B cell (primary cell): ENCODE data around the gene PRR33. TPM values are rescaled to one million over a fixed set of nuclear protein-coding genes. Genes with fewer than 3 reads are reported as not detected.

Experiments
- ATAC-seq: fragments of 200-7000 bp; cut with Tn5 transposase; one replicate; pipeline ENCODE4 v1.10.0; 2021; ENCODE audit warnings: low read depth, mild to moderate bottlenecking, moderate number of reproducible peaks, moderate library complexity
- CTCF ChIA-PET: fragments of 350-600 bp; sonication (Branson Sonifier 250); formaldehyde crosslinking; loops from one replicate; lab custom pipeline; 2021; ENCODE audit warnings: antibody characterized with exemption, inconsistent platforms; lab: Charles Lee
- POLR2A ChIA-PET: fragments of 350-600 bp; sonication (Branson Sonifier 250); formaldehyde crosslinking; loops from one replicate; lab custom pipeline; 2021; ENCODE audit warnings: antibody characterized with exemption; lab: Charles Lee
- DNase-seq: peaks from one replicate; pipeline ENCODE4 v3.0.0; 2013
- H2AFZ ChIP-seq: 2 replicates; pipeline ENCODE4 v1.6.1; 2012; ENCODE audit warnings: mild to moderate bottlenecking, low read depth, low read length; ENCODE audit not compliant: insufficient read depth, poor library complexity, severe bottlenecking
- H3K27ac ChIP-seq, 2 donors: 1 replicate in 1 of 2; 2 replicates in 1 of 2; pipeline ENCODE4 v1.5.1; 2012 to 2013; ENCODE audit warnings: low read length in 2 of 2, mild to moderate bottlenecking in 2 of 2, moderate library complexity in 1 of 2
- H3K27me3 ChIP-seq, 4 experiments: fragments of 200-600 bp in 1 of 4; sonication (generic) in 1 of 4; replicated peaks in 1 of 4; 1 replicate in 2 of 4; 2 replicates in 2 of 4; pipeline versions ENCODE4 v1.6.1 to v1.7.0; 2013 to 2016; ENCODE audit warnings: low read length in 3 of 4, mild to moderate bottlenecking in 2 of 4, mixed read lengths in 1 of 4, moderate library complexity in 1 of 4; ENCODE audit not compliant: insufficient read depth in 4 of 4, control insufficient read depth in 3 of 4; ENCODE audit errors: control extremely low read depth in 1 of 4
- H3K36me3 ChIP-seq, 2 experiments: replicated peaks in 1 of 2; 1 replicate in 1 of 2; 2 replicates in 1 of 2; pipeline versions ENCODE4 v1.6.1 to v1.7.1; 2013; ENCODE audit warnings: low read length in 1 of 2; ENCODE audit not compliant: insufficient read depth in 2 of 2, control insufficient read depth in 1 of 2; ENCODE audit errors: control extremely low read depth in 1 of 2, extremely low read depth in 1 of 2
- H3K4me1 ChIP-seq, 2 donors: fragments of 200-600 bp in 1 of 2; sonication (generic) in 1 of 2; 1 replicate in 1 of 2; 2 replicates in 1 of 2; pipeline versions ENCODE4 v1.5.1 to v1.6.1; 2013 to 2017; ENCODE audit warnings: low read length in 2 of 2; ENCODE audit not compliant: control insufficient read depth in 2 of 2, insufficient read depth in 2 of 2
- H3K4me2 ChIP-seq: replicated peaks from 2 replicates; pipeline ENCODE3; 2012; ENCODE audit warnings: mild to moderate bottlenecking, low read depth, low read length; ENCODE audit not compliant: poor library complexity, severe bottlenecking
- H3K4me3 ChIP-seq, 5 experiments: fragments of 200-600 bp in 1 of 5; sonication (generic) in 1 of 5; 1 replicate in 3 of 5; 2 replicates in 2 of 5; pipeline versions ENCODE4 v1.5.1 to v1.7.0; 2011 to 2016; ENCODE audit warnings: low read length in 4 of 5, mild to moderate bottlenecking in 4 of 5, low read depth in 2 of 5, control low read depth in 1 of 5, moderate library complexity in 1 of 5; ENCODE audit not compliant: insufficient read depth in 1 of 5; ENCODE audit errors: control extremely low read depth in 1 of 5, extremely low read depth in 1 of 5
- H3K79me2 ChIP-seq: fragments of 200-600 bp; sonication (generic); one replicate; pipeline ENCODE4 v1.6.0; 2016; ENCODE audit warnings: low read length; ENCODE audit not compliant: control insufficient read depth, insufficient read depth
- H3K9ac ChIP-seq: fragments of 200-600 bp; sonication (generic); 2 replicates; pipeline ENCODE4 v1.6.1; 2017; ENCODE audit warnings: mild to moderate bottlenecking, low read length, moderate library complexity
- H3K9me3 ChIP-seq, 3 donors: one replicate each; pipeline versions ENCODE4 v1.6.1 to v1.7.1; 2013; ENCODE audit warnings: low read length in 2 of 3; ENCODE audit not compliant: control insufficient read depth in 2 of 3, insufficient read depth in 1 of 3; ENCODE audit errors: control extremely low read depth in 1 of 3
- H4K20me1 ChIP-seq: 2 replicates; pipeline ENCODE4 v1.6.0; 2012; ENCODE audit warnings: mild to moderate bottlenecking, low read length; ENCODE audit not compliant: insufficient read depth, control insufficient read depth, poor library complexity, severe bottlenecking
- H3K27ac Mint-ChIP-seq: one replicate; pipeline ENCODE4 v1.8.0; 2021; ENCODE audit warnings: mixed read lengths
- H3K27me3 Mint-ChIP-seq: one replicate; pipeline ENCODE4 v1.8.0; 2021; ENCODE audit warnings: mixed read lengths
- H3K4me1 Mint-ChIP-seq: one replicate; pipeline ENCODE4 v1.8.0; 2021; ENCODE audit warnings: mixed read lengths
- H3K4me3 Mint-ChIP-seq: one replicate; pipeline ENCODE4 v1.8.0; 2021; ENCODE audit warnings: mixed read lengths
- H3K9me3 Mint-ChIP-seq: one replicate; pipeline ENCODE4 v1.8.0; 2022; ENCODE audit warnings: mixed read lengths; ENCODE audit not compliant: insufficient read depth
- EZH2 ChIP-seq: IDR thresholded peaks from 2 replicates; pipeline ENCODE4 v1.6.1; 2012; ENCODE audit warnings: borderline replicate concordance, low read depth, mild to moderate bottlenecking, moderate library complexity, low read length; ENCODE audit not compliant: insufficient read depth, poor library complexity, severe bottlenecking
- WGBS: methylation state at CpG from one replicate; pipeline ENCODE4 v1.1.5; 2013; ENCODE audit warnings: missing lambda C conversion rate; ENCODE audit not compliant: insufficient coverage; 5-methylcytosine and 5-hydroxymethylcytosine counted together
- intact Hi-C: fragments of 100-400 bp; cut with micrococcal nuclease; formaldehyde crosslinking; loops from one replicate; pipeline ENCODE4 v1.10.0; 2022
- polyA plus RNA-seq: library from polyadenylated mRNA; depleted of rRNA; stranded (reverse); fragments of >200 nt; gene quantifications from 2 replicates; pipeline ENCODE4 v1.2.3, GENCODE V29; 2012
- total RNA-seq, 2 donors: library from RNA; stranded (reverse); fragments of 120-200 nt in 1 of 2; gene quantifications; 1 replicate in 1 of 2; 2 replicates in 1 of 2; pipeline versions ENCODE4 v1.2.3 to v1.2.4, GENCODE V29; 2013 to 2022
- TF ChIP-seq, protein P1 (sequence below): fragments of 200-600 bp; IDR thresholded peaks from one replicate; pipeline ENCODE4 v1.8.0; 2022; ENCODE audit warnings: antibody characterized with exemption, mild to moderate bottlenecking

The PRR33 gene
- total and polyA plus RNA-seq, 2 donors (not counting 1 experiment from before 2014, with no cell fraction given) = not detected

DNA sequence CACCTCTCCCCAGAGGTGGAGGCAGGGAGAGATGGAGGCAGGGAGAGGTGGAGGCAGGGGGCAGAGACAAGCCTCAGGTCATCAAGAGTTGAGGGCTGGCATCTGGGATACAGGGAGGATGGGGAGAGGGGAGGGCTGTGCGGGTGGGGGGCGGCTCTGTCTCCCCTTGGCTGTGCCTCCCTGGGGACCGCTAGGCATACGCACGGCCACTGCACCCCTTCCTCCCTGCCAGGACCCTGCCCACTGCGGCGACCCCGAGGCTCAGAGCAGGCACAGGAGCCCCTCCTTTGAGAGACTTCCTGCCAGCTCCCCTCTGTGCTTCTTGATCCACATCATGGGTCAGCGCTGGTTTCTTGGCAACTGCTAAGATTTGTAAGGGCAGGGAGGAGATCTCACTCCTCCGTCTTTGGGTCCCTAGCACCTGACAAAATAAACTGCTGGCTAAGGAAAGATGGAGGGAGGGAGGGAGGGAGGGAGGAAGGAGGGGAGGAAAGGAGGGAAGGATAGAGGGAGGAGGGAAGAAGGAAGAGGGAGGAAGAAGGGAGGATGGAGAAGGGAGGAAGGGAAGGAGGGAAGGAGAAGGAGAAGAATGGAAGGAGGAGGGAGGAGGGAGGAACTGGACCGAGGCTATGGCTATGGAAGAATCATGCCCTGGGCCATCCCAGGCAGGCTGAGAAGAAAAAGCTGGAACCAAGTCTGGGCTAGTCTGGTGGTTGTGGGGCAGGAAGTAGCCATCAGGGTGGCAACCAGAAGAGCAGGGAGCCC, 18.5 kb downstream of the PRR33 start:
- H3K4me1 Mint-ChIP-seq = peaks cover 61% of the 10 kb centered on the region
- H4K20me1 ChIP-seq = peaks cover 100% of the 10 kb centered on the region
- H3K9ac ChIP-seq = no peak overlapping the region
- H3K27me3 Mint-ChIP-seq = no peaks in the 10 kb centered on the region
- no peak overlapping the region for H3K4me3 ChIP-seq
- POLR2A ChIA-PET = interaction anchor here (0.7 kb wide), 1 partner anchor 25 kb away, joined by 7 read pairs; no protein-coding TSS in a partner anchor
- H3K4me1 ChIP-seq = peaks cover 34 to 85% of the 10 kb centered on the region in 2 donors
- no peak overlapping the region for H3K4me3 Mint-ChIP-seq
- no peak for ATAC-seq
- no peak for DNase-seq
- H3K9me3 ChIP-seq = no peaks in the 10 kb centered on the region
- no peak overlapping the region for H2AFZ ChIP-seq
- no peaks in the 10 kb centered on the region for H3K9me3 Mint-ChIP-seq
- WGBS = 86% methylated on average over 7 of the region's 11 CpGs
- CTCF ChIA-PET = interaction anchor here (1.1 kb wide), 1 partner anchor 9 kb away, joined by 5 read pairs; no protein-coding TSS in a partner anchor
- H3K79me2 ChIP-seq = peaks cover 92% of the 10 kb centered on the region
- intact Hi-C loops = no loop called here
- no peaks in the 10 kb centered on the region for H3K27me3 ChIP-seq
- H3K27ac Mint-ChIP-seq = peak overlapping the region; percentile 59
- H3K4me2 ChIP-seq = peak overlapping the region; percentile 12
- H3K36me3 ChIP-seq = peaks cover 0 to 17% of the 10 kb centered on the region in 2 experiments
- peak overlapping the region in 1 of 2 donors; percentile 62 for H3K27ac ChIP-seq
- TF ChIP-seq, protein P1, sequence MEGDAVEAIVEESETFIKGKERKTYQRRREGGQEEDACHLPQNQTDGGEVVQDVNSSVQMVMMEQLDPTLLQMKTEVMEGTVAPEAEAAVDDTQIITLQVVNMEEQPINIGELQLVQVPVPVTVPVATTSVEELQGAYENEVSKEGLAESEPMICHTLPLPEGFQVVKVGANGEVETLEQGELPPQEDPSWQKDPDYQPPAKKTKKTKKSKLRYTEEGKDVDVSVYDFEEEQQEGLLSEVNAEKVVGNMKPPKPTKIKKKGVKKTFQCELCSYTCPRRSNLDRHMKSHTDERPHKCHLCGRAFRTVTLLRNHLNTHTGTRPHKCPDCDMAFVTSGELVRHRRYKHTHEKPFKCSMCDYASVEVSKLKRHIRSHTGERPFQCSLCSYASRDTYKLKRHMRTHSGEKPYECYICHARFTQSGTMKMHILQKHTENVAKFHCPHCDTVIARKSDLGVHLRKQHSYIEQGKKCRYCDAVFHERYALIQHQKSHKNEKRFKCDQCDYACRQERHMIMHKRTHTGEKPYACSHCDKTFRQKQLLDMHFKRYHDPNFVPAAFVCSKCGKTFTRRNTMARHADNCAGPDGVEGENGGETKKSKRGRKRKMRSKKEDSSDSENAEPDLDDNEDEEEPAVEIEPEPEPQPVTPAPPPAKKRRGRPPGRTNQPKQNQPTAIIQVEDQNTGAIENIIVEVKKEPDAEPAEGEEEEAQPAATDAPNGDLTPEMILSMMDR = no peak
- no peak for TF ChIP-seq EZH2
